Memory B cell (primary cell): ENCODE results near the gene RBM47.

Source experiments
- ATAC-seq: fragments of 150-1000 bp; cut with Tn5 transposase; 2 replicates; pipeline ENCODE4 v1.10.0; 2021; ENCODE audit warnings: low read depth, mild to moderate bottlenecking, moderate library complexity
- DNase-seq, 2 donors: peaks; one replicate each; pipeline ENCODE4 v3.0.0; 2022; ENCODE audit warnings: low spot score in 2 of 2
- H3K27ac Mint-ChIP-seq: one replicate; pipeline ENCODE4 v1.8.0; 2022; ENCODE audit warnings: mild to moderate bottlenecking, moderate library complexity, mixed read lengths
- H3K27me3 Mint-ChIP-seq: one replicate; pipeline ENCODE4 v1.8.0; 2022; ENCODE audit warnings: mixed read lengths
- H3K36me3 Mint-ChIP-seq: one replicate; pipeline ENCODE4 v1.8.0; 2022; ENCODE audit warnings: mild to moderate bottlenecking, mixed read lengths
- H3K4me1 Mint-ChIP-seq: one replicate; pipeline ENCODE4 v1.8.0; 2022; ENCODE audit warnings: mixed read lengths
- H3K4me3 Mint-ChIP-seq: one replicate; pipeline ENCODE4 v1.8.0; 2022; ENCODE audit warnings: mild to moderate bottlenecking, moderate library complexity, mixed read lengths
- H3K9me3 Mint-ChIP-seq: one replicate; pipeline ENCODE4 v1.8.0; 2022; ENCODE audit warnings: mixed read lengths

RBM47 gene

DNA sequence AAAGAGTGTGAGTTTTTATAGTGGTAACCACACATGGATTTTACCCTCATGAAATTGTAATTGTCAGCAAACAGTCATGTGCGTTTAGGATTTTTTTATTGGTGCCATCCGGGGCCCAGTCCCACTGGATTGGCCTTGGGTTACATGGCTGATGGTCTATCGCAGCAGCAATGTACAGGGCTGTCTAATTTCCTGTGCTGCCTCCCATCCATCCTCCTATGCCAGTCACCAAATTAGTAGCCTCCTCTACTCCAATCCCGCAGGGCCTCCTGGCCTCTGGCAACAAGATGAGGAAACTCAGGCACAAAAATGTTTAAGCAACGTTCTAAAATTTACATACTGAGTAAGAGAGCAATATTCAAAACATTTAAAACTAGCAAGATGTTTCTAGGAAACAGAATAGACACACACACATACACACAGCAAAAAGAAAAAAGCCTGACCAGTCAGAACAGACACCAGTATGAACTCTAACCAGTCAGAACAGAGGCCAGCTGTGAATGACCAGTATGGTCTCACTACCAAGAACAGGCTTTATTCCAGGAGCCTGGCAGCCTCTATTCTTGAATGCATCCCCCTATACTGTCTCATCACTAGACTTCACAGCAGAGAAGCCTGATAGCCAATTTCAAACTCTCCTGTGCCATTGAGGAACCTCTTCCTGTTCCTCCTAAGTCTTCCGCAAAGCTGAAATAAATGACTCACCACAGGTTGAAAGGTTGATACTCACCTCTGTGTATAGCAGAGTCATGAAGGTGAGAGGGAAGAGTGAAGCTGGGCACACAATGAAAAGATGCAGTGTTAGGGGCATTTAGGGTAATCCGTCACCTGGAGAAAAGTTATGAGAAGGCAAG is 251.9 kb downstream of the RBM47 start:
- no peak for DNase-seq
- Mint-ChIP-seq H3K36me3 (no peaks in the 10 kb centered on the region), H3K27me3 (peaks cover 2% of the 10 kb centered on the region), H3K9me3 (no peaks in the 10 kb centered on the region), H3K4me1 (peaks cover 3% of the 10 kb centered on the region), H3K4me3 (no peak overlapping the region), H3K27ac (no peak overlapping the region)
- ATAC-seq, result no peak

DNA sequence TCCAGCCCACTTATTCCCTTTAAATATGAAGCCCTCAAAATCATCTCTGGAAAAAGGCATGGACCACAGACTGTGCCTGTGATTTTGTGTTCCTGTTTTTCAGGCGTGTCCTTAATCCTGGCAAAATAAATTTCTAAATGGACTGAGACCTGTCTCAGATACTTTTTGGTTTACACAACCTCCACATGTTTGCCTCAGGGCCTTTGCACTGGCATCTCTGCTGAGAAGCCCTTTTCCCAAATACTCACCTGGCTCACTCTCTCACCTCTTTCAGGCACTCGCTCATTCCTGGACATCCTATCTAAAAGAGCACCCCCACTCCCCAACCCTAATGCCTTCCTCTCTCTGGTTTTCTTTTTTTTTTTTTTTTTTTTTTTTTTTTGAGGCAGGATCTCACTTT is 254.0 kb downstream of the RBM47 start:
- Mint-ChIP-seq H3K27ac (no peak overlapping the region), H3K4me1 (peaks cover 3% of the 10 kb centered on the region), H3K4me3 (no peak overlapping the region), H3K36me3 (no peaks in the 10 kb centered on the region), H3K9me3 (no peaks in the 10 kb centered on the region), H3K27me3 (peaks cover 2% of the 10 kb centered on the region)
- no peak for DNase-seq
- ATAC-seq, result no peak

DNA sequence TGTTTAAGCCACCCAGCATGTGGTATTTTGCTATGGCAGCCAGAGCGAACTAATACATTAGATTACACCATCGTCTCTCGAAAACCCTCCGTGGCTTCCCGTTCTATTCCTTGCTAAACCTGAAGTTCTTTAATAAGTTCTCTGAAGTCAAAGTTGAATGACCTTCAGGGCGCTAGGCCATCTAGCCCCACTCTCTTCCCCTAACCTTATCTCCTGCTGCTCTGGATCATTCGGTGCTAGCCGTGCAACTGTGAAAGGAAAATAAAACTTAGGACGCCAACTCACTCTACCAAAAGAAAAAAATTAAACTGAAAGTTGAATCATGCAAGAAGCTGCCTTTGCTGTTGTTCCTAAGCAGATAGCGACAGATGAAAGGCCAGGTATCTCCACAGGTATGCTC is 254.6 kb downstream of the RBM47 start:
- Mint-ChIP-seq H3K27me3 (peaks cover 2% of the 10 kb centered on the region), H3K9me3 (no peaks in the 10 kb centered on the region), H3K36me3 (no peaks in the 10 kb centered on the region), H3K4me1 (peaks cover 3% of the 10 kb centered on the region), H3K27ac (no peak overlapping the region), H3K4me3 (no peak overlapping the region)
- ATAC-seq, result no peak
- DNase-seq, result no peak

DNA sequence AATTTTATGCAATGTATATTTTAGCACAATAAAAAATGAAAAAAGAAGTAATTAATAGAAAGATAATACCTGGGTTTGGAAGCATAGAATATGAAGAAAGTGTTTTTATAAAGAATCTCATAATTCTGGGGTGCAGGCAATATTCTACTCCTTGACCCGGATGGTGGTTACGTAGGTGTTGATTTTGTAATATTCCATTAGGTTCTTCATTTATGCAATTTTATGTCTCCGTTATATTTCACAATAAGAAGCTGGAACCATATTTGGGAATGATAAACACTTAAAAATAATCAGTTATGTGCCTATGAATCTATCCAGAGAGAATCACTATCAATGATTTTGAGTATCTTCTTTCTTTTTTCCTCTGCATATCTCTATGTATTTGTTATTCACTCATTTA is 256.0 kb downstream of the RBM47 start:
- no peak for DNase-seq
- no peak for ATAC-seq
- Mint-ChIP-seq H3K36me3 (no peaks in the 10 kb centered on the region), H3K9me3 (no peaks in the 10 kb centered on the region), H3K4me1 (peaks cover 3% of the 10 kb centered on the region), H3K4me3 (no peak overlapping the region), H3K27ac (no peak overlapping the region), H3K27me3 (peaks cover 2% of the 10 kb centered on the region)
